Keratinocyte (primary cell): Measurements from ENCODE around the gene PPA2. TPM values are rescaled to one million over a fixed set of nuclear protein-coding genes. Genes with fewer than 3 reads are reported as not detected.

Experiments
- DNase-seq: peaks from one replicate; pipeline ENCODE4 v3.0.0-alpha.2; 2011; ENCODE audit warnings: low read depth, missing footprints, low spot score
- FAIRE-seq: peaks from 2 replicates; lab custom pipeline; 2011; peaks lifted over from hg19 to GRCh38; lab: Jason Lieb, UNC
- H2AFZ ChIP-seq: 2 replicates; pipeline ENCODE4 v1.6.0; 2012; ENCODE audit warnings: low read length, control low read depth, inconsistent platforms; ENCODE audit not compliant: control insufficient read depth
- H3K27ac ChIP-seq: 2 replicates; pipeline ENCODE4 v1.5.1; 2011; ENCODE audit warnings: low read length; ENCODE audit not compliant: control insufficient read depth, insufficient read depth
- H3K27me3 ChIP-seq: 3 replicates; pipeline ENCODE4 v1.6.0; 2011; ENCODE audit warnings: low read length; ENCODE audit not compliant: control insufficient read depth, insufficient read depth; ENCODE audit errors: extremely low read depth
- H3K36me3 ChIP-seq, 2 experiments: 2 replicates in 1 of 2; 3 replicates in 1 of 2; pipeline ENCODE4 v1.5.1; 2011; ENCODE audit warnings: low read length in 2 of 2, mild to moderate bottlenecking in 1 of 2; ENCODE audit not compliant: control insufficient read depth in 2 of 2, insufficient read depth in 2 of 2; ENCODE audit errors: extremely low read depth in 1 of 2
- H3K4me1 ChIP-seq: 3 replicates; pipeline ENCODE4 v1.5.1; 2011; ENCODE audit warnings: low read length; ENCODE audit not compliant: control insufficient read depth, insufficient read depth; ENCODE audit errors: extremely low read depth
- H3K4me2 ChIP-seq: 3 replicates; pipeline ENCODE4 v1.6.0; 2011; ENCODE audit warnings: low read depth, low read length; ENCODE audit not compliant: control insufficient read depth, insufficient read depth; ENCODE audit errors: extremely low read depth
- H3K4me3 ChIP-seq, 3 experiments: fragments of 200-600 bp in 1 of 3; sonication (generic) in 1 of 3; 2 replicates in 2 of 3; 3 replicates in 1 of 3; pipeline ENCODE4 v1.5.1; 2011 to 2016; ENCODE audit warnings: low read length in 3 of 3, mild to moderate bottlenecking in 3 of 3, control low read depth in 2 of 3, inconsistent platforms in 1 of 3, low read depth in 1 of 3, mixed read lengths in 1 of 3, mixed run types in 1 of 3, moderate library complexity in 1 of 3; ENCODE audit not compliant: control insufficient read depth in 2 of 3, insufficient read depth in 2 of 3; ENCODE audit errors: extremely low read depth in 1 of 3
- H3K79me2 ChIP-seq: 2 replicates; pipeline ENCODE4 v1.6.0; 2012; ENCODE audit warnings: low read length; ENCODE audit not compliant: control insufficient read depth, insufficient read depth
- H3K9ac ChIP-seq: 3 replicates; pipeline ENCODE4 v1.6.0; 2011; ENCODE audit warnings: low read length; ENCODE audit not compliant: control insufficient read depth, insufficient read depth; ENCODE audit errors: extremely low read depth
- H3K9me1 ChIP-seq: 3 replicates; pipeline ENCODE4 v1.6.0; 2011; ENCODE audit warnings: low read length; ENCODE audit not compliant: control insufficient read depth, insufficient read depth; ENCODE audit errors: extremely low read depth
- H3K9me3 ChIP-seq: 2 replicates; pipeline ENCODE4 v1.5.1; 2012; ENCODE audit warnings: low read depth, low read length; ENCODE audit not compliant: control insufficient read depth
- H4K20me1 ChIP-seq: 3 replicates; pipeline ENCODE4 v1.6.0; 2011; ENCODE audit warnings: low read length; ENCODE audit not compliant: control insufficient read depth, insufficient read depth; ENCODE audit errors: extremely low read depth
- EZH2 ChIP-seq: IDR thresholded peaks from one replicate; pipeline ENCODE4 v1.6.1; 2012; ENCODE audit warnings: inconsistent platforms, mild to moderate bottlenecking, low read length, moderate library complexity
- dilution Hi-C: fragments of 300-500 bp; cut with MboI; formaldehyde crosslinking; loops from one replicate; pipeline ENCODE4 v1.7.0; 2020; ENCODE audit warnings: low sequenced_read_pairs; ENCODE audit not compliant: extremely low pct_ligation_motif_present
- polyA plus RNA-seq, 5 experiments: library from polyadenylated mRNA; depleted of rRNA in 3 of 5; stranded (reverse) in 3 of 5; stranded (forward) in 1 of 5; unstranded in 1 of 5; fragments of >200 nt; gene quantifications; 1 replicate in 1 of 5; 2 replicates in 3 of 5; 3 replicates in 1 of 5; pipeline versions ENCODE4 v1.2.1 to v1.2.3, GENCODE V29; 2011 to 2012; ENCODE audit warnings: missing spikeins in 2 of 5, low read depth in 1 of 5, low replicate concordance in 1 of 5
- TF ChIP-seq, protein P1 (sequence below), 3 experiments: IDR thresholded peaks in 1 of 3; conservative IDR thresholded peaks in 1 of 3; optimal IDR thresholded peaks in 1 of 3; 2 replicates in 2 of 3; 3 replicates in 1 of 3; pipeline versions ENCODE3 to v1.5.1; 2011; ENCODE audit warnings: low read length in 3 of 3, mild to moderate bottlenecking in 3 of 3, moderate library complexity in 2 of 3, control low read depth in 1 of 3, inconsistent platforms in 1 of 3; ENCODE audit not compliant: insufficient read depth in 2 of 3; ENCODE audit errors: extremely low read depth in 1 of 3

Gene PPA2
- polyA plus RNA-seq, 1 donor (not counting 4 experiments of a cell fraction or from before 2014, with no cell fraction given), result 174 TPM

DNA sequence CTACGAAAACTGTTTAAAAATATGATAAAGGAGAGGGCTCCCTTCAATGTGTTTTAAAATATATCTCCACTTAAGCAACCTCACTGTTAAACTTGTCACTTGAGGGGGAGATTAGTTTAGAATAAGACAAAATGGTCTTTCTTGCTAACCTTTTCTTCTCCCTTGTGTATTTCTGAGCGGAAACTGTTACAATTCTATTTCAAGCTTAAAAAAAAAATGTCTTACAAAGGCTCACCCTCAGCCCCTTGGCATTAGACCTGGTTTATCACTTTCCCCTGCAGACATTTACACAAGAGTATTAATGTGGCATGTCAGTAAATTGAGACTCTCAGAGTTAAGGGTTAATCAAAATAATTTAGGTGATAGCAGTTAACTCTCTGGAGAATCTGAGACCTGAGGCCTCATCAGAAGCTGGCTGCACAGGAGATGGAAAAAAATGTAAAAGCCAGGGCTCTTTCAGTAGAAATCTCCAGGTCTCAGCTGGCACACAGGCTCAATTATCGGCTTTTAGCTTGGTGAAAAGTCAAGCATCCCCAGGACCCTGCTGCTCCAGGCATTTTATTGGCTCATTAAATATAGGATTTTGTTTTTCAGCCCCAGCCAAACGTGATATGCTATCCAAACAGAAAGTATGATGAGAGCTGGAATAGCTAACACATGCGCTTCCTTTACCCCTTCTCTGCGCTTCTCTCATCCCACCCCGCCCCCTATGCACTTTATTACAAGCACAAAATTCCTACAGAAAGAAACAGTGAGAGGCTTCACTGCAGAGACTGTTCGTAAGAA, 130.5 kb downstream of the PPA2 start:
- no peak for DNase-seq
- no peak for TF ChIP-seq EZH2
- TF ChIP-seq, protein P1, sequence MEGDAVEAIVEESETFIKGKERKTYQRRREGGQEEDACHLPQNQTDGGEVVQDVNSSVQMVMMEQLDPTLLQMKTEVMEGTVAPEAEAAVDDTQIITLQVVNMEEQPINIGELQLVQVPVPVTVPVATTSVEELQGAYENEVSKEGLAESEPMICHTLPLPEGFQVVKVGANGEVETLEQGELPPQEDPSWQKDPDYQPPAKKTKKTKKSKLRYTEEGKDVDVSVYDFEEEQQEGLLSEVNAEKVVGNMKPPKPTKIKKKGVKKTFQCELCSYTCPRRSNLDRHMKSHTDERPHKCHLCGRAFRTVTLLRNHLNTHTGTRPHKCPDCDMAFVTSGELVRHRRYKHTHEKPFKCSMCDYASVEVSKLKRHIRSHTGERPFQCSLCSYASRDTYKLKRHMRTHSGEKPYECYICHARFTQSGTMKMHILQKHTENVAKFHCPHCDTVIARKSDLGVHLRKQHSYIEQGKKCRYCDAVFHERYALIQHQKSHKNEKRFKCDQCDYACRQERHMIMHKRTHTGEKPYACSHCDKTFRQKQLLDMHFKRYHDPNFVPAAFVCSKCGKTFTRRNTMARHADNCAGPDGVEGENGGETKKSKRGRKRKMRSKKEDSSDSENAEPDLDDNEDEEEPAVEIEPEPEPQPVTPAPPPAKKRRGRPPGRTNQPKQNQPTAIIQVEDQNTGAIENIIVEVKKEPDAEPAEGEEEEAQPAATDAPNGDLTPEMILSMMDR (optimal IDR thresholded peaks at IDR 0.05 in 1 of 3, IDR thresholded peaks at IDR 0.05 in 1 of 3, conservative IDR thresholded peaks at IDR 0.05 in 1 of 3; ENCODE audit: extremely low read depth in 1 of 3, insufficient read depth in 2 of 3, low read length in 3 of 3), result no peak
- Histone ChIP-seq H3K4me3 (no peak overlapping the region), H3K79me2 (no peaks in the 10 kb centered on the region), H3K4me2 (no peak overlapping the region), H3K9me3 (no peaks in the 10 kb centered on the region), H2AFZ (no peak overlapping the region), H3K27ac (no peak overlapping the region), H3K9ac (no peak overlapping the region), H3K36me3 (peaks cover 0 to 1% of the 10 kb centered on the region in 2 experiments), H3K27me3 (no peaks in the 10 kb centered on the region), H4K20me1 (no peaks in the 10 kb centered on the region), H3K9me1 (no peaks in the 10 kb centered on the region), H3K4me1 (no peaks in the 10 kb centered on the region)
- FAIRE-seq, result no peak
- dilution Hi-C loops, result no loop called here

DNA sequence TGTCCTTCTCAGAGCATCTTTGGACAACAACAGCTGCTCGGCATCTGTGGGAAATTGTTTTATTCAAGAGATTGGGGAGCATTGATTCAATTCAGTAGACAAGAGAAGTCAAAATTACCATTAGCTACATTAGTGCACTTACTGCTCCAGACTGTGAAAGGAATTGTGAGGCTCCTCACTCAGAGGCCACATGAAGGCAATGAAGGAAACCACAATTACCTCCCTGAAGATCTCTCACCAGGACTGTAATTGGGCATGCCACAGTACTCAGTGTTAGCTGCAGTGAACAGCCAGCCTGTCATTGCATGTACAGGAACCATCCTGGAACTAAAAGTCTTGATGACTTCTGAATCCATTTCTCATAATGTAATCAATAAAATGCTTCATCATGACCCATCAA, 144.8 kb downstream of the PPA2 start:
- Histone ChIP-seq H3K27me3 (no peaks in the 10 kb centered on the region), H3K4me2 (no peak overlapping the region), H3K4me3 (no peak overlapping the region), H3K9me1 (no peaks in the 10 kb centered on the region), H3K9ac (no peak overlapping the region), H4K20me1 (no peaks in the 10 kb centered on the region), H3K79me2 (no peaks in the 10 kb centered on the region), H3K9me3 (no peaks in the 10 kb centered on the region), H3K4me1 (no peaks in the 10 kb centered on the region), H2AFZ (no peak overlapping the region), H3K27ac (no peak overlapping the region), H3K36me3 (no peaks in the 10 kb centered on the region)
- DNase-seq (no peak), FAIRE-seq (no peak)
- dilution Hi-C loops, result no loop called here
- TF ChIP-seq EZH2, result no peak
- TF ChIP-seq, protein P1 (optimal IDR thresholded peaks at IDR 0.05 in 1 of 3, IDR thresholded peaks at IDR 0.05 in 1 of 3, conservative IDR thresholded peaks at IDR 0.05 in 1 of 3; ENCODE audit: extremely low read depth in 1 of 3, insufficient read depth in 2 of 3, low read length in 3 of 3), result no peak
